Osteoblast (primary cell): ENCODE measurements around the gene RPL10. TPM values are rescaled to one million over a fixed set of nuclear protein-coding genes. Genes with fewer than 3 reads are reported as not detected.

Source experiments
- DNase-seq: peaks from one replicate; pipeline ENCODE4 v3.0.0; 2011; ENCODE audit warnings: low spot score, mixed read lengths; ENCODE audit not compliant: insufficient read length; ENCODE audit errors: missing footprints
- H2AFZ ChIP-seq: 2 replicates; pipeline ENCODE4 v1.6.0; 2011; ENCODE audit warnings: mild to moderate bottlenecking, low read length
- H3K27ac ChIP-seq: 2 replicates; pipeline ENCODE4 v1.5.1; 2011; ENCODE audit warnings: mild to moderate bottlenecking, low read depth, low read length, moderate library complexity
- H3K27me3 ChIP-seq: 2 replicates; pipeline ENCODE4 v1.6.0; 2012; ENCODE audit warnings: mild to moderate bottlenecking, control low read depth, inconsistent platforms, low read length, moderate library complexity; ENCODE audit not compliant: insufficient read depth
- H3K36me3 ChIP-seq: 2 replicates; pipeline ENCODE4 v1.5.1; 2011; ENCODE audit warnings: mild to moderate bottlenecking, low read length, control low read depth, moderate library complexity; ENCODE audit not compliant: insufficient read depth
- H3K4me1 ChIP-seq: 2 replicates; pipeline ENCODE4 v1.5.1; 2011; ENCODE audit warnings: mild to moderate bottlenecking, low read length, control low read depth, moderate library complexity; ENCODE audit not compliant: insufficient read depth
- H3K4me2 ChIP-seq: 2 replicates; pipeline ENCODE4 v1.6.0; 2011; ENCODE audit warnings: mild to moderate bottlenecking, low read length; ENCODE audit not compliant: insufficient read depth
- H3K4me3 ChIP-seq: fragments of 200-600 bp; sonication (generic); 3 replicates; pipeline ENCODE4 v1.5.1; 2012; ENCODE audit warnings: mild to moderate bottlenecking, low read length, inconsistent platforms; ENCODE audit not compliant: insufficient read depth
- H3K79me2 ChIP-seq: 2 replicates; pipeline ENCODE4 v1.6.0; 2012; ENCODE audit warnings: mild to moderate bottlenecking, low read length, control low read depth, inconsistent platforms; ENCODE audit not compliant: insufficient read depth
- H3K9me3 ChIP-seq: 2 replicates; pipeline ENCODE4 v1.5.1; 2011; ENCODE audit warnings: low read depth, low read length, control low read depth
- H4K20me1 ChIP-seq: 2 replicates; pipeline ENCODE4 v1.6.0; 2012; ENCODE audit warnings: mild to moderate bottlenecking, low read length, control low read depth; ENCODE audit not compliant: insufficient read depth
- total RNA-seq: library from RNA; depleted of rRNA; stranded (reverse); fragments of >200 nt; gene quantifications from 2 replicates; pipeline ENCODE4 v1.2.3, GENCODE V29; 2012
- TF ChIP-seq, protein P1 (sequence below): IDR thresholded peaks from 2 replicates; pipeline ENCODE4 v1.5.1; 2011; ENCODE audit warnings: mild to moderate bottlenecking, low read depth, low read length, moderate library complexity; ENCODE audit errors: extremely low read depth

The RPL10 gene
- total RNA-seq, 1 donor: 2,517 TPM

DNA sequence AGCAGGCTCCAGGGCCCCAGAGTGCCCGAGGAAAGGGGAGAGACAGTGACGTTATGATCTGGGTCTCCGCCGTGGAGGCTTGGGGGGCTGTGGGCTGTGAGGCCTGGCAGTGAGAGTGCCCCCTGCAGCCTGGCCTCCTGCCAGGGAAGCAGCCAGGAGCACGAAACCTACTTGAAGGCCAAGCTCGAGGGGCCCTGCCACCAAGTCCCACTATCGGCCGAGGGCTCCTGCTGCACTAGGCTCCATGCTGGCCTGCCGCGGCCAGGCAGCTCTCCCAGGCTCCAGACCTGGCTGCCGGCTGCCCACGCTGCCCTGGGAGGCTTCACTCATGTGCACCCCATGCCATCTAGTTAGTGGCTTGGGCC lies 42.4 kb upstream of the RPL10 start:
- H4K20me1 ChIP-seq: peaks cover 73% of the 10 kb centered on the region
- H3K36me3 ChIP-seq: peaks cover 92% of the 10 kb centered on the region
- H3K4me1 ChIP-seq: no peaks in the 10 kb centered on the region
- H3K27ac ChIP-seq: no peak overlapping the region
- no peak overlapping the region for H2AFZ ChIP-seq
- no peak for DNase-seq
- TF ChIP-seq, protein P1, sequence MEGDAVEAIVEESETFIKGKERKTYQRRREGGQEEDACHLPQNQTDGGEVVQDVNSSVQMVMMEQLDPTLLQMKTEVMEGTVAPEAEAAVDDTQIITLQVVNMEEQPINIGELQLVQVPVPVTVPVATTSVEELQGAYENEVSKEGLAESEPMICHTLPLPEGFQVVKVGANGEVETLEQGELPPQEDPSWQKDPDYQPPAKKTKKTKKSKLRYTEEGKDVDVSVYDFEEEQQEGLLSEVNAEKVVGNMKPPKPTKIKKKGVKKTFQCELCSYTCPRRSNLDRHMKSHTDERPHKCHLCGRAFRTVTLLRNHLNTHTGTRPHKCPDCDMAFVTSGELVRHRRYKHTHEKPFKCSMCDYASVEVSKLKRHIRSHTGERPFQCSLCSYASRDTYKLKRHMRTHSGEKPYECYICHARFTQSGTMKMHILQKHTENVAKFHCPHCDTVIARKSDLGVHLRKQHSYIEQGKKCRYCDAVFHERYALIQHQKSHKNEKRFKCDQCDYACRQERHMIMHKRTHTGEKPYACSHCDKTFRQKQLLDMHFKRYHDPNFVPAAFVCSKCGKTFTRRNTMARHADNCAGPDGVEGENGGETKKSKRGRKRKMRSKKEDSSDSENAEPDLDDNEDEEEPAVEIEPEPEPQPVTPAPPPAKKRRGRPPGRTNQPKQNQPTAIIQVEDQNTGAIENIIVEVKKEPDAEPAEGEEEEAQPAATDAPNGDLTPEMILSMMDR: no peak
- H3K27me3 ChIP-seq: no peaks in the 10 kb centered on the region
- no peaks in the 10 kb centered on the region for H3K9me3 ChIP-seq
- peaks cover 41% of the 10 kb centered on the region for H3K79me2 ChIP-seq
- no peak overlapping the region for H3K4me2 ChIP-seq
- H3K4me3 ChIP-seq: no peak overlapping the region

DNA sequence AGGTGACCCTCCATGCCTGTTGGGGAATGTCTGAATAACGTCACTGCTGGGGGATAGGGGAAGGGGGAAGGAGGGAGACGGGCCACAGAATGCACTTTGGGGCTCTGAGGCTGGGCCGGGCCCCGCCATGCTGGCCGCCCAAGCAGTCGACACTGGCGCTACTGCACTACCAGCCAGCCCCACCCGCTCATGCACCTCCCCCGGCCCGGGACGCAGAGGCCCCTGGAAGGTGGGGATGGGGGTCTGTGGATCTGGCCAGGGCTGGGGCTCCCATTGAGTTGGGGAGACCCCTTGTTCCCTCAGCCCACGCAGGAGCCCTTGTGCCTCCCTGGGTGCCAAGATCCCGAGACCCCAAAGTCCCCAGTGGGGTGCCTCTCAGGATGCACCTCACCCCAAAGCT lies 41.6 kb upstream of the RPL10 start:
- no peaks in the 10 kb centered on the region for H3K4me1 ChIP-seq
- peaks cover 92% of the 10 kb centered on the region for H3K36me3 ChIP-seq
- no peak overlapping the region for H3K4me3 ChIP-seq
- peaks cover 72% of the 10 kb centered on the region for H4K20me1 ChIP-seq
- no peak overlapping the region for H3K27ac ChIP-seq
- no peaks in the 10 kb centered on the region for H3K9me3 ChIP-seq
- H3K79me2 ChIP-seq: peaks cover 46% of the 10 kb centered on the region
- no peak overlapping the region for H2AFZ ChIP-seq
- no peaks in the 10 kb centered on the region for H3K27me3 ChIP-seq
- no peak for DNase-seq
- TF ChIP-seq, protein P1: no peak
- no peak overlapping the region for H3K4me2 ChIP-seq

DNA sequence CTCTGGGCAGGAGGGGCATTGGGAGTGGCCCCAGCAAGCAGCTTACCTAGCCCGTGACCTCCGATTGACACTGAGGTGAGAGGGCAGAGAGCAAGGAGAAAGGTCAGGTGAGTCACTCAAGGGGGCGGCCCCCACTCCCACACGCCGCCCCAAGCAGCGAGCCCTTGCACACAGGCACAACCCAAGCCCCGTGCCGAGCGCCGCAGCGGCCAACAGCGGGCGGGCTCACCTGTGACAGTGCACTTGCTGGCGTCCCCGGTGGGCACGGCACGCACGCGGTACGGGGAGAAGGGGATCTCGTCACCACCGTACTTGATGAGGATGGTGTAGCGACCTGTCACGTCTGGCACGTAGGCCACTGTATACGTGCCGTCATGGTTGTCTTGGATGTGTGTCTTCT lies 41.0 kb upstream of the RPL10 start:
- Histone ChIP-seq H3K79me2 (peaks cover 52% of the 10 kb centered on the region), H3K36me3 (peaks cover 92% of the 10 kb centered on the region), H3K4me1 (no peaks in the 10 kb centered on the region)

DNA sequence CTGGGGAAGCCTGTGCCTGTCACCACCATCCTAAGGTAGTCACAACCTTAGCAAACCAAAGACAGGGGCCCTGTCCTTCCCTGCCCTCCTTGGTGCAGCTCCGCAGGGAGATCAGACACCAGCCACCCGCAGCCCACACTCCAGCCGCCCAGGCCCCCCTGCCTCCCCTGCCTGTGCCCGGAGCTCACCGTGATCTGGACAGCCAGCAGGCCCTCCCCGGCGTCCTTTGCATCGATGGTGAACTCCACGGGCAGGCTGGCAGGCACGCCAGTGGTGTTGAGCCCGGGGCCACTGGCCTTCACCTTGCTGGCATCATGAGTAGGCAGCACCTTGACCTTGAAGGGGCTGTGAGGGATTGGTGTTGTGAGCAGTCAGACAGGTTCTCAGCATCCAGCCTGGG lies 40.2 kb upstream of the RPL10 start:
- Histone ChIP-seq H3K9me3 (no peaks in the 10 kb centered on the region), H3K79me2 (peaks cover 60% of the 10 kb centered on the region)

More for the DNA sequence above, 41.0 kb upstream of the RPL10 start:
- no peaks in the 10 kb centered on the region for H3K27me3 ChIP-seq
- H4K20me1 ChIP-seq: peaks cover 78% of the 10 kb centered on the region
- H3K4me3 ChIP-seq: no peak overlapping the region
- no peak for DNase-seq
- TF ChIP-seq, protein P1: no peak
- H3K9me3 ChIP-seq: no peaks in the 10 kb centered on the region
- no peak overlapping the region for H3K27ac ChIP-seq
- no peak overlapping the region for H2AFZ ChIP-seq
- no peak overlapping the region for H3K4me2 ChIP-seq

More for the DNA sequence above, 40.2 kb upstream of the RPL10 start:
- no peak overlapping the region for H3K4me2 ChIP-seq
- no peak overlapping the region for H3K4me3 ChIP-seq
- H3K4me1 ChIP-seq: no peaks in the 10 kb centered on the region
- peaks cover 92% of the 10 kb centered on the region for H3K36me3 ChIP-seq
- H3K27me3 ChIP-seq: no peaks in the 10 kb centered on the region
- H3K27ac ChIP-seq: no peak overlapping the region
- peaks cover 76% of the 10 kb centered on the region for H4K20me1 ChIP-seq
- no peak for DNase-seq
- H2AFZ ChIP-seq: no peak overlapping the region
- TF ChIP-seq, protein P1: no peak
